Ammon's horn (tissue), 1 donor: Measurements from ENCODE around the gene CLEC16A.
A peak's percentile ranks its signal among the peaks of the same experiment; 100 is the strongest.

ENCODE experiments used
- DNase-seq: peaks from one replicate; pipeline ENCODE4 v3.0.0-alpha.2; 2016; ENCODE audit warnings: low spot score

The CLEC16A gene, protein sequence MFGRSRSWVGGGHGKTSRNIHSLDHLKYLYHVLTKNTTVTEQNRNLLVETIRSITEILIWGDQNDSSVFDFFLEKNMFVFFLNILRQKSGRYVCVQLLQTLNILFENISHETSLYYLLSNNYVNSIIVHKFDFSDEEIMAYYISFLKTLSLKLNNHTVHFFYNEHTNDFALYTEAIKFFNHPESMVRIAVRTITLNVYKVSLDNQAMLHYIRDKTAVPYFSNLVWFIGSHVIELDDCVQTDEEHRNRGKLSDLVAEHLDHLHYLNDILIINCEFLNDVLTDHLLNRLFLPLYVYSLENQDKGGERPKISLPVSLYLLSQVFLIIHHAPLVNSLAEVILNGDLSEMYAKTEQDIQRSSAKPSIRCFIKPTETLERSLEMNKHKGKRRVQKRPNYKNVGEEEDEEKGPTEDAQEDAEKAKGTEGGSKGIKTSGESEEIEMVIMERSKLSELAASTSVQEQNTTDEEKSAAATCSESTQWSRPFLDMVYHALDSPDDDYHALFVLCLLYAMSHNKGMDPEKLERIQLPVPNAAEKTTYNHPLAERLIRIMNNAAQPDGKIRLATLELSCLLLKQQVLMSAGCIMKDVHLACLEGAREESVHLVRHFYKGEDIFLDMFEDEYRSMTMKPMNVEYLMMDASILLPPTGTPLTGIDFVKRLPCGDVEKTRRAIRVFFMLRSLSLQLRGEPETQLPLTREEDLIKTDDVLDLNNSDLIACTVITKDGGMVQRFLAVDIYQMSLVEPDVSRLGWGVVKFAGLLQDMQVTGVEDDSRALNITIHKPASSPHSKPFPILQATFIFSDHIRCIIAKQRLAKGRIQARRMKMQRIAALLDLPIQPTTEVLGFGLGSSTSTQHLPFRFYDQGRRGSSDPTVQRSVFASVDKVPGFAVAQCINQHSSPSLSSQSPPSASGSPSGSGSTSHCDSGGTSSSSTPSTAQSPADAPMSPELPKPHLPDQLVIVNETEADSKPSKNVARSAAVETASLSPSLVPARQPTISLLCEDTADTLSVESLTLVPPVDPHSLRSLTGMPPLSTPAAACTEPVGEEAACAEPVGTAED

GRCh38 chr16:10944249-10945064, at the start of gene CLEC16A:
TSS of gene CLEC16A (plus strand) at chr16:10944564. CDS start at chr16:10944718, 154 bp downstream.
- peak; percentile 99 for DNase-seq

- DNase-seq: no peak
Measured at GRCh38 chr16:10895053-10895946, 49.1 kb upstream of the CLEC16A start.

- DNase-seq: no peak
Measured at GRCh38 chr16:10896165-10896564, 48.2 kb upstream of the CLEC16A start.

DNA sequence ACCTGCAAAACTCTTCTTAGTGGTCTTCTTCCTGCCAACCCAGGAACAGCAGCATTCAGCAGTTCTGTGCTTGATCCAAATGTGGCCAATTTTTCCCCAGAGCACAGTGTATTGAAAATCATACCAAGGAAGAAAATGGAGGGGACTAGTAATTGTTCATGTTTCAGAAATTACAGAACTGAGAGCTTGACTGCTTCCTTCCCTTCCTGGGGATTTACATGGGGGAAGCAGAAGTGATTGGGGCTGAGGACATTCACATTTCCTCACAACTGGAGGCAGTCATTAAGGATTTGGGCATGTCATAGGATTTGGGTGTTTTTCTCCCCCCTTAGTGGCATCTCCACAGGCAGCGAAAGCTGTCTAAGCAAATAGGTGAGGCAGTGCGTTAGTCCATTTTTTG, 47.6 kb upstream of the CLEC16A start:
- no peak for DNase-seq

DNA sequence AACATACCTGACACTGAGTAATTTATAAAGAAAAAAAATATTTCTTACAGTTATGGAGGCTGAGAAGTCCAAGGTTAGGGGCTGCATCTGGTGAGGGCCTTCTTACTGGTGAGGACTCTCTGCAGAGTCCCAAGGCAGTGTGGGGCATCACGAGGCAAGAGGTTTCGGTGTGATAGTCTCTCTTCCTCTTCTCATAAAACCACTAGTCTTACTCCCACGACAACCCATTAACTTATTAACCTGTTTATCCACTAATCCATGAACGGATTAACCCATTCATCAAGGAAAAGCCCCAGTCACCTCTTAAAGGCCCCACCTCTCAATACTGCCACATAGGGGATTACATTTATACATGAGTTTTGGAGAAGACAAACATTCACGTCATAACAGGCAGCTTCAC, 47.2 kb upstream of the CLEC16A start:
- DNase-seq: peak; percentile 37

DNA sequence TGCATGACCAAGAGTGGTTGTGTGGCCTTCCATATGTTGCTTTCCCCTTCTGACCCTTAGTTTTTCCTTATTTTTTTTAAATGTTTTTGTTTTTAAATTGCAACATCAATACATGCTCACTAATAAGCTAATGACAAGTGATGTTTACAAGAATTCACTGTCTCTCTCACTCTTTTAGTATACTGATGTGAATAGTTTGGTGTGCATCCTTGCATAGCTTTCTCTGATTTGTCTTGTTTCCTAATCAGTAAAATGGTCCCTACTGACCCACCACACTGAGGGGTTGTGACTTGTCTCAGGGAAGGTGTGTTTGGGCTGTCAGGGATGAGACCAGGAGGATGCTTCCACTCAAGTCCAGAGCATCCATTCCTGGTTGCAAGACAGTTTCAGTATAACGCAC, 41.4 kb upstream of the CLEC16A start:
- DNase-seq: no peak

DNA sequence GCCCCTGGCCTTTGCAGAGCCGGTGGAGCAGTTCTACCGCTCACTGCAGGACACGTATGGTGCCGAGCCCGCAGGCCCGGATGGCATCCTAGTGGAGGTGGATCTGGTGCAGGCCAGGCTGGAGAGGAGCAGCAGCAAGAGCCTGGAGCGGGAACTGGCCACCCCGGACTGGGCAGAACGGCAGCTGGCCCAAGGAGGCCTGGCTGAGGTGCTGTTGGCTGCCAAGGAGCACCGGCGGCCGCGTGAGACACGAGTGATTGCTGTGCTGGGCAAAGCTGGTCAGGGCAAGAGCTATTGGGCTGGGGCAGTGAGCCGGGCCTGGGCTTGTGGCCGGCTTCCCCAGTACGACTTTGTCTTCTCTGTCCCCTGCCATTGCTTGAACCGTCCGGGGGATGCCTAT, 37.9 kb upstream of the CLEC16A start:
- DNase-seq: no peak

DNA sequence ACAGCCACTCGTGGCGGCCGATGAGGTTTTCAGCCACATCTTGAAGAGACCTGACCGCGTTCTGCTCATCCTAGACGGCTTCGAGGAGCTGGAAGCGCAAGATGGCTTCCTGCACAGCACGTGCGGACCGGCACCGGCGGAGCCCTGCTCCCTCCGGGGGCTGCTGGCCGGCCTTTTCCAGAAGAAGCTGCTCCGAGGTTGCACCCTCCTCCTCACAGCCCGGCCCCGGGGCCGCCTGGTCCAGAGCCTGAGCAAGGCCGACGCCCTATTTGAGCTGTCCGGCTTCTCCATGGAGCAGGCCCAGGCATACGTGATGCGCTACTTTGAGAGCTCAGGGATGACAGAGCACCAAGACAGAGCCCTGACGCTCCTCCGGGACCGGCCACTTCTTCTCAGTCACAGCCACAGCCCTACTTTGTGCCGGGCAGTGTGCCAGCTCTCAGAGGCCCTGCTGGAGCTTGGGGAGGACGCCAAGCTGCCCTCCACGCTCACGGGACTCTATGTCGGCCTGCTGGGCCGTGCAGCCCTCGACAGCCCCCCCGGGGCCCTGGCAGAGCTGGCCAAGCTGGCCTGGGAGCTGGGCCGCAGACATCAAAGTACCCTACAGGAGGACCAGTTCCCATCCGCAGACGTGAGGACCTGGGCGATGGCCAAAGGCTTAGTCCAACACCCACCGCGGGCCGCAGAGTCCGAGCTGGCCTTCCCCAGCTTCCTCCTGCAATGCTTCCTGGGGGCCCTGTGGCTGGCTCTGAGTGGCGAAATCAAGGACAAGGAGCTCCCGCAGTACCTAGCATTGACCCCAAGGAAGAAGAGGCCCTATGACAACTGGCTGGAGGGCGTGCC, 37.2 kb upstream of the CLEC16A start:
- peak; percentile 40 for DNase-seq

GRCh38 chr16:10907757-10908045, 36.7 kb upstream of the CLEC16A start:
- DNase-seq: no peak

- DNase-seq: no peak
Measured at GRCh38 chr16:10911267-10911666, 33.1 kb upstream of the CLEC16A start.

GRCh38 chr16:10916534-10916933, 27.8 kb upstream of the CLEC16A start:
- DNase-seq: no peak

DNA sequence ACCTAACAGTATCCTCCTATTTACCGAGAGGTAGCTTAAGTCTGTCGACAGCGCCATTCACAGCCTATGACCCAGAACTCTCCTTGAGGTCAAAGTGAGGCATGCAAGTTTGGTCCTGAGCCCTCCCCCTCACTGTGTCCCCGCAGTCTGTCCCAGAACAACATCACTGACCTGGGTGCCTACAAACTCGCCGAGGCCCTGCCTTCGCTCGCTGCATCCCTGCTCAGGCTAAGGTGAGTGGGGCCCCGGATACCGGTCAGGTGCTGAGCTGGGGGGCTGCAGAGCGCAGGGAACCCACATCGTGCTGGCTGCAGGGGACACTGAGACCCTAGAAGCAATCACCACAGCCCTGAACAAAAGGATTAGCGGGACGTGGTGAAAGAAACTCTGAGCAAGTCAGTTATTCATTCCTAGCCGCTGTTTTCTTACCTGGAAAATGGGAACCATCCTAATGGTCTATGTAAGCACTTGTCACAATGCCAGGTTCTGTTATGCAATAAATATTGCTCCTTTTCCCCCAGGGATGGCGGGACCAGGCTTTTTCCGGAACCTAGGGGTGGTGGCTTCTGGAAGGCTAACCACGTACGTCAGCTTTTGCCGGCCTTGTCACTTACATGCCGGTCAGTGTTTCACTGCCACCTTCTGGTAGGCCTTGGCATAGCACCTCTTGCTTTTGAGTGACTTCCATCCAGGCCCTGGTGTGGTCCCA, 25.9 kb upstream of the CLEC16A start:
- peak; percentile 96 for DNase-seq

GRCh38 chr16:10919003-10919351, 25.4 kb upstream of the CLEC16A start:
- no peak for DNase-seq

DNA sequence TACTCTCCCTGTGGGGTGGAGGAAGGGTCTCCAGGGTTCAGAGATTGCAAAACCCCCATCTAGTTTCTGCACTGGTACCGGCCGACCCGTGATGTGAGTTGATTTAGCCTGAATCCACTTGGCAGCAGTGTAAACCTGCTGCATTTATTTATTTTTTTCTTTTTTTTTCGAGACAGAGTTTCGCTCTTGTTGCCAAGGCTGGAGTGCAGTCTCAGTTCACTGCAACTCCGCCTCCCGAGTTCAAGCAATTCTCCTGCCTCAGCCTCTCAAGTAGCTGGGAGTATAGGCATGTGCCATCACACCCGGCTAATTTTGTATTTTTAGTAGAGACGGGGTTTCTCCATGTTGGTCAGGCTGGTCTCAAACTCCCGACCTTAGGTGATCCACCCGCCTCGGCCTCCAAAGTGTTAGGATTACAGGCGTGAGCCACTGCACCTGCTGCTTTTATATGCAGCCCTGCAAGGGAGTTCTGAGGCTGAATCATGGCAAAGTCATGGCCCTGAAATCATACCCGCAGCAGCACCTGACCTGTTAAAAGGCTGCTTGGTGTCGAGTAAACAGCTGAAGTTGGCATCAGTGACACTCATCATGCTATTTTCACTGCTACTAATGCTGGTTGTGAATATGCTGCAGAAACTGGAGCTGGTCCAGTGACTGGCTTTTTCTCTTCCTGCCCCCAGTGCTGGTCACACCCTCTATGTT, 23.5 kb upstream of the CLEC16A start:
- no peak for DNase-seq

DNA sequence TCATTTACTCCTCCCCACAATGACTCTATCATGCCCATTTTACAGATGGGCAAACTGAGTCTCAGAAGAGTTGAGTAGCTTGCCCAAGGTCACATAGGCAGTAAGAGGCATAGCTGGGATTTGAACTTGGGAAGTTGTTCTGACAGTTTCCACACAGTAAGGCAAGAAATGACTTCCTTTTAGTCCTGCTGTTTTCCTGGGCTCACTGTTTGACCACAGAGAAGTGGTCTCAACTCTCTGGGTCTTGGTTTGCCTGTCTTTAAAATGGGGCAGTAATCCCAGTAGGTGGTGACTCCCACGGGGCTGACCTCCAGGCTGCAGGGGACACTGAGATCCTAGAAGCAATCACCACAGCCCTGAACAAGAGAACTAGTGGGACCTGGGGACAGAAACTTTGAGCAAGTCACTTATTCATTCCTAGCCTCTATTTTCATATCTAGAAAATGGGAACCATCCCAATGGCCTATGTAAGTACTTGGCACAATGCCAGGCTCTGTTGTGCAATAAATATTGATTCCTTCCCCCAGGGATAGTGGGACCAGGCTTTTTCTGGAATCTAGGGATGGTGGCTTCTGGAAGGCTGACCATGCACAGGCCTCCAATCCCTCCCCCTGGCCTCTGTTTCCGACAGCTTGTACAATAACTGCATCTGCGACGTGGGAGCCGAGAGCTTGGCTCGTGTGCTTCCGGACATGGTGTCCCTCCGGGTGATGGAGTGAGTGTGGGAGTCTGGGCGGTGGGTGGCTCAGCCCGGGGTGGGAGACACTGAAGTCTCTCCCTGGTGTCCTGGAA, 22.6 kb upstream of the CLEC16A start:
- no peak for DNase-seq

GRCh38 chr16:10922328-10923145, 21.8 kb upstream of the CLEC16A start:
- DNase-seq: no peak

GRCh38 chr16:10923146-10923649, 21.2 kb upstream of the CLEC16A start:
- DNase-seq: no peak
